ENCODE measurements around the gene SAMD4B. TPM values are rescaled to one million over a fixed set of nuclear protein-coding genes. Genes with fewer than 3 reads are reported as not detected.
A peak's percentile ranks its signal among the peaks of the same experiment; 100 is the strongest.

SAMD4B gene
- total RNA-seq, 4 donors from 2014 or later, result 60.7 to 102 (median 77.1) TPM

DNA sequence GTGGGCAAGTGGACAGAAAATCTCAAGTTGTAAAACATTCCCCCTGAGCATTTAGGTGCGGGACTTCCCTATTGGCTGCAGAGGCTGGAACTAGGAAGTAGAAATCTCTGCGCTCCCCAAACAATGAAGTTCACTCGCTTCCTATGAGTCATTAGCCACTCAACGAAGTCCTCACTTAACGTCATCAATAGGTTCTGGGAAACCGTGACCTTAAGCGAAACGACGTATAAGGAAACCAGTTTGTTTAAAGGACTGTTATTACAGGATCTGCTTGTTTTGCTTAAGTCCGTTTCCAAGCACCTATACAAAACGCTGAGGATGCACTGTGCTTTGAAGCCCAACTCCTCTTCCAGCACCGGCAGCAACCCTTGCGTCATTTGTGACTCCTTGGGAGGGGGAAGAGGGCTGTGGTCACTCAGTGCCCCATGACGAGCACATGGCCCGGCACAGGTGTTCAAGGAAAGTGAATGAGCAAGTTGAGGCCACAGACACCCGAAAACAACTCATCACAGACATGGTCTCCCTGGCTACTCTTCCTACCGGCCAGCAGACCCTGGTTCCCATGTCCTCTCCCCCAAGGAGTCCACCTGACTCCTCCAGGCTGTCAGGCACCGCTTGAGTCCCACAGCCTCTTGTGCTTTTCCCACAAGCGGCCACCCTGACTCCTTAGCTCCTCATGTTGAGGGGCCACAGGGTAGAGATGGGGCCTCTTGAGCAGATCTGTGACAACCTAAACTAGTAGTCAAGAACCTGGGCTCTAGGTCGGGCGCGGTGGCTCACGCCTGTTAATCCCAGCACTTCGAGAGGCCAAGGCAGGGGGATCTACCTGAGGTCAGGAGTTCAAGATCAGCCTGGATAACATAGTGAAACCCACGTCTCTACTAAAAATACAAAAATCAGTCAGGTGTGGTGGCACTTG lies 88.7 kb downstream of the SAMD4B start:
- Histone ChIP-seq H3K27ac (peak overlapping the region; percentile 49 to 88 (median 78)), H3K36me3 (peaks cover 0 to 26% (median 10%) of the 10 kb centered on the region in 4 donors), H3K9me3 (no peaks in the 10 kb centered on the region), H3K27me3 (no peaks in the 10 kb centered on the region), H3K4me3 (no peak overlapping the region), H3K4me1 (peaks cover 14 to 40% (median 32%) of the 10 kb centered on the region in 4 donors)
- 31 to 44% methylated on average over 5 to 25 of the region's 25 CpGs for WGBS, 2 donors (ENCODE audit: low coverage in 1 of 2)
- intact Hi-C loops (cut with DNase I; ENCODE audit: low total_unique reads) (no loop called here), in situ Hi-C loops (cut with MboI; ENCODE audit: low pct_ligation_motif_present in 1 of 4, low pct_unique_long_range_greater_than_20kb in 1 of 4, low sequenced_read_pairs in 3 of 4) (loop anchor here in 1 of 4 donors (25.0 kb wide), 1 partner anchor 106 kb away; the partner anchor contains the start of genes EID2 and EID2B)
- peak; percentile 27 to 38 (median 34) for TF ChIP-seq POLR2AphosphoS5 (IDR thresholded peaks at IDR 0.05)
- TF ChIP-seq EP300 (IDR thresholded peaks at IDR 0.05; ENCODE audit: low read depth), result peak; percentile 59
- TF ChIP-seq, protein P1, sequence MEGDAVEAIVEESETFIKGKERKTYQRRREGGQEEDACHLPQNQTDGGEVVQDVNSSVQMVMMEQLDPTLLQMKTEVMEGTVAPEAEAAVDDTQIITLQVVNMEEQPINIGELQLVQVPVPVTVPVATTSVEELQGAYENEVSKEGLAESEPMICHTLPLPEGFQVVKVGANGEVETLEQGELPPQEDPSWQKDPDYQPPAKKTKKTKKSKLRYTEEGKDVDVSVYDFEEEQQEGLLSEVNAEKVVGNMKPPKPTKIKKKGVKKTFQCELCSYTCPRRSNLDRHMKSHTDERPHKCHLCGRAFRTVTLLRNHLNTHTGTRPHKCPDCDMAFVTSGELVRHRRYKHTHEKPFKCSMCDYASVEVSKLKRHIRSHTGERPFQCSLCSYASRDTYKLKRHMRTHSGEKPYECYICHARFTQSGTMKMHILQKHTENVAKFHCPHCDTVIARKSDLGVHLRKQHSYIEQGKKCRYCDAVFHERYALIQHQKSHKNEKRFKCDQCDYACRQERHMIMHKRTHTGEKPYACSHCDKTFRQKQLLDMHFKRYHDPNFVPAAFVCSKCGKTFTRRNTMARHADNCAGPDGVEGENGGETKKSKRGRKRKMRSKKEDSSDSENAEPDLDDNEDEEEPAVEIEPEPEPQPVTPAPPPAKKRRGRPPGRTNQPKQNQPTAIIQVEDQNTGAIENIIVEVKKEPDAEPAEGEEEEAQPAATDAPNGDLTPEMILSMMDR (IDR thresholded peaks at IDR 0.05), result no peak
- peak; percentile 20 for TF ChIP-seq POLR2A (IDR thresholded peaks at IDR 0.05)
- DNase-seq, result peak; percentile 59

DNA sequence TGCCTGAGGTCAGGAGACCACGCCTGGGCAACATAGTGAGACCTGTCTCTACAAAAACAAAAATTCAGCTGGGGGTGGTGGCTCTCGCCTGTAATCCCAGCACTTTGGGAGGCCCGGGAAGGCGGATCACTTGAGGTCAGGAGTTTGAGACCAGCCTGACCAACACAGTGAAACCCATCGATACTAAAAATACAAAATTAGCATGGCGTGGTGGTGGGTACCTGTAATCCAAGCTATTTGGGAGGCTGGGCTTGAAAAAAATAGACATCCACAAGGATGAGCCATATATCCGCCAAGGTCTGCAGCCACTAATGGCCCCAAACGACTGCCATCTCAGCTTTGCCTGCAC lies 90.4 kb downstream of the SAMD4B start:
- intact Hi-C loops (cut with DNase I; ENCODE audit: low total_unique reads) (no loop called here), in situ Hi-C loops (cut with MboI; ENCODE audit: low pct_ligation_motif_present in 1 of 4, low pct_unique_long_range_greater_than_20kb in 1 of 4, low sequenced_read_pairs in 3 of 4) (loop anchor here in 1 of 4 donors (25.0 kb wide), 1 partner anchor 105 kb away; the partner anchor contains the start of genes EID2 and EID2B)
- peaks cover 20 to 50% (median 41%) of the 10 kb centered on the region in 4 donors for H3K4me1 ChIP-seq
- no peaks in the 10 kb centered on the region for H3K27me3 ChIP-seq
- H3K4me3 ChIP-seq, result no peak overlapping the region
- peaks cover 0 to 26% (median 10%) of the 10 kb centered on the region in 4 donors for H3K36me3 ChIP-seq
- DNase-seq, result no peak
- H3K27ac ChIP-seq, result no peak overlapping the region
- WGBS, 2 donors (ENCODE audit: low coverage in 1 of 2), result 92% methylated on average over 8 of the region's 8 CpGs; no CpG with 5 or more reads in 1 of the 2 donors
- no peaks in the 10 kb centered on the region for H3K9me3 ChIP-seq
- TF ChIP-seq, protein P1 (IDR thresholded peaks at IDR 0.05), result no peak
- TF ChIP-seq POLR2AphosphoS5 (IDR thresholded peaks at IDR 0.05) (no peak), POLR2A (IDR thresholded peaks at IDR 0.05) (no peak), EP300 (IDR thresholded peaks at IDR 0.05; ENCODE audit: low read depth) (no peak)

DNA sequence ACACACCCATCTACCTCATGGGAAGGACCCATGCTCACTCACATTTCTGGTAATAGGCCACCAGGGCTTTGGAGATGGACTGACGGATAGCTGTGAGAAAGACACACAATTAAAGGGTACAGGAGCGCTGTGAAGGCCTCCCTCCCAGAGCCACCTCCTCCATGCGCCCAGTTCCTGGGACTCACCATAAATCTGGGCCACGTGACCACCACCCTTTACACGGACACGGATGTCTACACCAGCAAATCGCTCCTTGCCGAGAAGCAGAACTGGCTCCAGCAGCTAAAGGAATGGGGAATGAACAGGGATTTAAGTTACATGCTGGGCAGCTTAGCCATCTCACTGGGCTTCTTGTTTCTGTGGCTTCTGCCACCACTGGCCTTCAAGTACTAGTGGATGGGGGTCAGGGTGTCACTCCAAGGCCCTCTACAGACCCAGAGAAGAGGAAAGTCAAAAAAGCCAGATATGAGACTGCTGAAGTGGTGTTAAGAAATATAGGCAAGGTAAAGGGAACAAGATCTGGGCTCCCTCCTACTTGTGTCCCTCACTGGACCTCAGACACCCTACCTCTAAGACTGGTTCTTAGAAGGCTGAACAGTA lies 91.4 kb downstream of the SAMD4B start:
- Histone ChIP-seq H3K4me3 (no peak overlapping the region), H3K36me3 (peaks cover 0 to 26% (median 10%) of the 10 kb centered on the region in 4 donors), H3K27me3 (no peaks in the 10 kb centered on the region), H3K27ac (peak overlapping the region in 1 of 4 donors; percentile 97), H3K9me3 (no peaks in the 10 kb centered on the region), H3K4me1 (peaks cover 20 to 43% (median 38%) of the 10 kb centered on the region in 4 donors)
- in situ Hi-C loops (cut with MboI; ENCODE audit: low pct_ligation_motif_present in 1 of 4, low pct_unique_long_range_greater_than_20kb in 1 of 4, low sequenced_read_pairs in 3 of 4), result loop anchor here in 1 of 4 donors (25.0 kb wide), 1 partner anchor 104 kb away; the partner anchor contains the start of genes EID2 and EID2B
- intact Hi-C loops (cut with DNase I; ENCODE audit: low total_unique reads), result no loop called here
- no peak for TF ChIP-seq EP300 (IDR thresholded peaks at IDR 0.05; ENCODE audit: low read depth)
- TF ChIP-seq, protein P1 (IDR thresholded peaks at IDR 0.05), result no peak
- TF ChIP-seq POLR2A (IDR thresholded peaks at IDR 0.05), result no peak
- no peak for TF ChIP-seq POLR2AphosphoS5 (IDR thresholded peaks at IDR 0.05)
- 96% methylated on average over 8 of the region's 8 CpGs; no CpG with 5 or more reads in 1 of the 2 donors for WGBS, 2 donors (ENCODE audit: low coverage in 1 of 2)
- DNase-seq, result no peak
